ENCODE data around the gene PLAC8. TPM values are rescaled to one million over a fixed set of nuclear protein-coding genes. Genes with fewer than 3 reads are reported as not detected.

PLAC8 gene
- total and polyA plus RNA-seq, 2 of the 13 experiments (the other 11 are each of a cell fraction or from before 2014, with no cell fraction given), result 3.0 to 174 TPM

DNA sequence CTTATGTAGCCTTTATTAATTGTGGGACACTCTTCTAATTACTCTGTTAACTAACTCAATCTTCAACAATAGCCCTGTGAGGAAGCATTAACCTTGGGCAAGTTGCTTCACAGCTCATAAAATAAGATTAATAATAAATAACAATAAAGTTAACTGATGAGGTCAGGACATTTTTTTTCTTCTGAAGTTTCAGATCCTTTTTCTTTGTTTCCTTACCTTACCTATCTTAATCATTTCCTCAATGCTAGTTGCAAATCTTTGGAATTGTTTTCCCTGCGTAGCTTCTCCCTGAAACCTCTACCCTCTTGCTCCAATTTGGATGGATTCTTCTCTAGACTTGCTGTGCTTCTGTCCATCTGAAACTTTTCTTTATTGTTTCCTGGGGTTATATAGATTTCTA, 17.5 kb upstream of the PLAC8 start:
- no peaks in the 10 kb centered on the region for H4K20me1 ChIP-seq (ENCODE audit: insufficient read depth, low read length)
- BruUV-seq (replicated peaks), result no TSS peak
- H3K27me3 ChIP-seq (ENCODE audit: control insufficient read depth in 1 of 2, insufficient read depth in 2 of 2, low read length in 2 of 2), result no peaks in the 10 kb centered on the region
- ChIA-PET CTCF (ENCODE audit: low intra/inter-chr PET ratio, low total read pairs) (no interaction called here), POLR2A (no interaction called here)
- no peak for DNase-seq (ENCODE audit: low spot score)
- H3K9ac ChIP-seq (ENCODE audit: insufficient read depth, low read depth, low read length), result no peak overlapping the region
- no peak overlapping the region for H3K27ac ChIP-seq (ENCODE audit: extremely low read length, insufficient read depth, low read length)
- no peak overlapping the region for H2AFZ ChIP-seq (ENCODE audit: low read length)
- no peaks in the 10 kb centered on the region for H3K36me3 ChIP-seq (replicated peaks in 1 of 2; ENCODE audit: control insufficient read depth in 1 of 2, insufficient read depth in 2 of 2, low read length in 2 of 2)
- in situ Hi-C loops (cut with HindIII; ENCODE audit: extremely low pct_ligation_motif_present, low pct_unique_long_range_greater_than_20kb), result no loop called here
- no peak overlapping the region for H3K4me3 ChIP-seq (replicated peaks in 1 of 3; ENCODE audit: insufficient read depth in 1 of 3, low read depth in 2 of 3, low read length in 3 of 3)
- no peak for FAIRE-seq
- H3K4me1 ChIP-seq (ENCODE audit: insufficient read depth, low read length), result peaks cover 5% of the 10 kb centered on the region; the same call in 1 of the 2 replicates
- intact Hi-C loops (cut with micrococcal nuclease; ENCODE audit: unreplicated experiment), result no loop called here
- WGBS (ENCODE audit: low lambda C conversion rate), result 61% methylated on average over 1 of the region's 1 CpG
- no peaks in the 10 kb centered on the region for H3K9me3 ChIP-seq (ENCODE audit: low read length)
- H3K4me2 ChIP-seq (ENCODE audit: low read depth, low read length), result no peak overlapping the region
- no peaks in the 10 kb centered on the region for H3K79me2 ChIP-seq (ENCODE audit: insufficient read depth, low read length)
- TF ChIP-seq SUZ12 (IDR thresholded peaks at IDR 0.05; ENCODE audit: low read depth, low read length), result no peak
- no peak for TF ChIP-seq ZNF616 (CRISPR knock-in tag; IDR thresholded peaks at IDR 0.05; ENCODE audit: low read depth)
- no peak for TF ChIP-seq ZSCAN29 (CRISPR knock-in tag; conservative IDR thresholded peaks at IDR 0.05)
- no peak for TF ChIP-seq ZNF280D (CRISPR knock-in tag; IDR thresholded peaks at IDR 0.05)
- TF ChIP-seq ZSCAN25 (CRISPR knock-in tag; IDR thresholded peaks at IDR 0.05), result no peak
- TF ChIP-seq, protein P1, sequence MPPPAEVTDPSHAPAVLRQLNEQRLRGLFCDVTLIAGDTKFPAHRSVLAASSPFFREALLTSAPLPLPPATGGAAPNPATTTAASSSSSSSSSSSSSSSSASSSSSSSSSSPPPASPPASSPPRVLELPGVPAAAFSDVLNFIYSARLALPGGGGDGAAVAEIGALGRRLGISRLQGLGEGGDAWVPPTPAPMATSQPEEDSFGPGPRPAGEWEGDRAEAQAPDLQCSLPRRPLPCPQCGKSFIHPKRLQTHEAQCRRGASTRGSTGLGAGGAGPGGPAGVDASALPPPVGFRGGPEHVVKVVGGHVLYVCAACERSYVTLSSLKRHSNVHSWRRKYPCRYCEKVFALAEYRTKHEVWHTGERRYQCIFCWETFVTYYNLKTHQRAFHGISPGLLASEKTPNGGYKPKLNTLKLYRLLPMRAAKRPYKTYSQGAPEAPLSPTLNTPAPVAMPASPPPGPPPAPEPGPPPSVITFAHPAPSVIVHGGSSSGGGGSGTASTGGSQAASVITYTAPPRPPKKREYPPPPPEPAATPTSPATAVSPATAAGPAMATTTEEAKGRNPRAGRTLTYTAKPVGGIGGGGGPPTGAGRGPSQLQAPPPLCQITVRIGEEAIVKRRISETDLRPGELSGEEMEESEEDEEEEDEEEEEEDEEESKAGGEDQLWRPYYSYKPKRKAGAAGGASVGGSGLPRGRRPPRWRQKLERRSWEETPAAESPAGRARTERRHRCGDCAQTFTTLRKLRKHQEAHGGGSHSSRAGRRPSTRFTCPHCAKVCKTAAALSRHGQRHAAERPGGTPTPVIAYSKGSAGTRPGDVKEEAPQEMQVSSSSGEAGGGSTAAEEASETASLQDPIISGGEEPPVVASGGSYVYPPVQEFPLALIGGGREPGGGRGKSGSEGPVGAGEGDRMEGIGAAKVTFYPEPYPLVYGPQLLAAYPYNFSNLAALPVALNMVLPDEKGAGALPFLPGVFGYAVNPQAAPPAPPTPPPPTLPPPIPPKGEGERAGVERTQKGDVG (CRISPR knock-in tag; IDR thresholded peaks at IDR 0.05; ENCODE audit: borderline replicate concordance), result no peak
- no peak for TF ChIP-seq TP53 (CRISPR knock-in tag; conservative IDR thresholded peaks at IDR 0.05)
- no peak for TF ChIP-seq SIN3B (IDR thresholded peaks at IDR 0.05; ENCODE audit: low read length)
- no peak for TF ChIP-seq ZNF615 (CRISPR knock-in tag; IDR thresholded peaks at IDR 0.05; ENCODE audit: borderline replicate concordance)
- TF ChIP-seq ZSCAN9 (CRISPR knock-in tag; IDR thresholded peaks at IDR 0.05; ENCODE audit: borderline replicate concordance), result no peak
- TF ChIP-seq PAX8 (CRISPR knock-in tag; IDR thresholded peaks at IDR 0.05; ENCODE audit: borderline replicate concordance), result no peak
- TF ChIP-seq ZNF274 (CRISPR knock-in tag; IDR thresholded peaks at IDR 0.05), result no peak
- no peak for TF ChIP-seq ZNF607 (CRISPR knock-in tag; IDR thresholded peaks at IDR 0.05; ENCODE audit: borderline replicate concordance)
- no peak for ATAC-seq

All from HepG2 (cell line).